Tibial nerve (tissue), 4 donors: ENCODE measurements around the gene DGUOK. TPM values are rescaled to one million over a fixed set of nuclear protein-coding genes. Genes with fewer than 3 reads are reported as not detected.
A peak's percentile ranks its signal among the peaks of the same experiment; 100 is the strongest.
"Not testable (repeated sequence)": the region's sequence is repeated elsewhere in the genome, so short reads cannot be mapped to it uniquely, and the experiment has no call there.

Experiments used
- DNase-seq, 2 donors: peaks; one replicate each; pipeline ENCODE4 v3.0.0-alpha.2; 2019; ENCODE audit warnings: low spot score in 2 of 2
- H3K27ac ChIP-seq, 4 donors: fragments of 200-600 bp; sonication (generic) in 3 of 4; one replicate each; pipeline ENCODE4 v1.5.1; 2017 to 2019; ENCODE audit warnings: mild to moderate bottlenecking in 1 of 4
- H3K27me3 ChIP-seq, 2 donors: fragments of 200-600 bp; sonication (generic) in 1 of 2; one replicate each; pipeline versions ENCODE4 v1.5.1 to v1.6.0; 2017 to 2019
- H3K36me3 ChIP-seq, 3 donors: fragments of 200-600 bp; sonication (generic); one replicate each; pipeline ENCODE4 v1.5.1; 2018 to 2019
- H3K4me1 ChIP-seq, 4 donors: fragments of 200-600 bp; sonication (generic) in 3 of 4; one replicate each; pipeline ENCODE4 v1.5.1; 2017 to 2019
- H3K4me3 ChIP-seq, 4 donors: fragments of 200-600 bp; sonication (generic) in 3 of 4; one replicate each; pipeline ENCODE4 v1.5.1; 2017 to 2019; ENCODE audit warnings: mild to moderate bottlenecking in 1 of 4, moderate library complexity in 1 of 4
- H3K9me3 ChIP-seq, 4 donors: fragments of 200-600 bp; sonication (generic) in 3 of 4; one replicate each; pipeline ENCODE4 v1.5.1; 2017 to 2019
- EP300 ChIP-seq, 2 donors: sonication (generic); formaldehyde crosslinking; IDR thresholded peaks; one replicate each; pipeline ENCODE4 v1.6.1; 2017; ENCODE audit warnings: antibody characterized with exemption in 2 of 2, mild to moderate bottlenecking in 1 of 2
- POLR2A ChIP-seq, 2 donors: fragments of 450-650 bp; IDR thresholded peaks; one replicate each; pipeline ENCODE4 v1.6.1; 2017; ENCODE audit warnings: antibody characterized with exemption in 2 of 2, mild to moderate bottlenecking in 2 of 2, moderate library complexity in 2 of 2
- WGBS, 2 donors: methylation state at CpG; one replicate each; pipeline ENCODE4 v1.1.5; 2018; 5-methylcytosine and 5-hydroxymethylcytosine counted together
- total RNA-seq, 4 donors: library from RNA; depleted of rRNA; stranded (reverse); fragments of >200 nt; gene quantifications; one replicate each; pipeline ENCODE4 v1.1.0, GENCODE V29; 2016
- TF ChIP-seq, protein P1 (sequence below), 5 experiments: fragments of 200-600 bp in 3 of 5; fragments of 450-650 bp in 2 of 5; sonication (generic) in 3 of 5; IDR thresholded peaks; one replicate each; pipeline ENCODE4 v1.5.1; 2016 to 2019; ENCODE audit warnings: antibody characterized with exemption in 5 of 5, mild to moderate bottlenecking in 3 of 5, moderate library complexity in 2 of 5

The DGUOK gene
- total RNA-seq = 10 to 100 TPM; 36.9 to 63.9 (median 44.0) TPM

DNA sequence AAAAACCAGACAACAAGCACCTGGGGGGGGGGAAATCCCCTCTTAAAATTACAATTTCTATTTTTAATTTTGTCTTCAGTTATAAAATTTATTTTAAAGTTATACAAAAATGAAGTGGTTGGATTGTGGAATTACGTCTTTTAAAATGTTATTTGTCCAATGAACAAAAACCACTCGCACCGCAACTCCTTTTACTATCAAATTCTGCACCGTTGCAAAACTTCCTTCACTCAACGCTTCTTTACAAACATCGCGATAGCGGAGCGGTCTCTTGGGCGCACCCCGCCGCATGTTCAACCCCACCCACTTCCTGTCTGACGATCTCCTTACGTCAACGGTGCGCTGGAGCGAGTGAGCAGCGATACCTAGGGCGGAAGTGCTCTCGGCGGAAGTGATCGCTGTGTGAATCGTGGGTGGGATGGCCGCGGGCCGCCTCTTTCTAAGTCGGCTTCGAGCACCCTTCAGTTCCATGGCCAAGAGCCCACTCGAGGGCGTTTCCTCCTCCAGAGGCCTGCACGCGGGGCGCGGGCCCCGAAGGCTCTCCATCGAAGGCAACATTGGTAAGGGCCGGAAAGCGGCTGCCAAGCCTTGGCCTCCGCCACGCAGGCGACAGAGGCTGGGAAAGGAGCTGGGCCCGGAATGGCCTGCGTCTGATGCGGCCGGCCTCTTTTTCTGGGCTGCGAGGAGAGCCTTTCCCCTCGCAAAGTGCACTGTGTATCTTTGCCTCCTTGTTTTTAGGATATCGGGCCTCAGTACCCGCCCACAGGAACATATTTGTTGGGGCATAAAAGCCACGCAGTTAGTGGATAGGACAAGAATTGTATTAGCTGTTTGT is at the start of gene DGUOK:
Gene DGUOK (plus strand): TSS at position 388 of the 835 bp plus-strand sequence. CDS start 31 bp downstream, at position 419.
- 0 to 1% methylated on average over 44 to 49 of the region's 50 CpGs for WGBS, 2 donors
- Histone ChIP-seq H3K9me3 (no peaks in the 10 kb centered on the region), H3K4me1 (peaks cover 0 to 47% (median 22%) of the 10 kb centered on the region in 4 donors), H3K4me3 (peak within 1 kb of the TSS; percentile 64 to 88 (median 74)), H3K27ac (peak within 1 kb of the TSS; percentile 88 to 98 (median 95)), H3K36me3 (no peaks in the 10 kb centered on the region), H3K27me3 (no peaks in the 10 kb centered on the region)
- TF ChIP-seq, protein P1, sequence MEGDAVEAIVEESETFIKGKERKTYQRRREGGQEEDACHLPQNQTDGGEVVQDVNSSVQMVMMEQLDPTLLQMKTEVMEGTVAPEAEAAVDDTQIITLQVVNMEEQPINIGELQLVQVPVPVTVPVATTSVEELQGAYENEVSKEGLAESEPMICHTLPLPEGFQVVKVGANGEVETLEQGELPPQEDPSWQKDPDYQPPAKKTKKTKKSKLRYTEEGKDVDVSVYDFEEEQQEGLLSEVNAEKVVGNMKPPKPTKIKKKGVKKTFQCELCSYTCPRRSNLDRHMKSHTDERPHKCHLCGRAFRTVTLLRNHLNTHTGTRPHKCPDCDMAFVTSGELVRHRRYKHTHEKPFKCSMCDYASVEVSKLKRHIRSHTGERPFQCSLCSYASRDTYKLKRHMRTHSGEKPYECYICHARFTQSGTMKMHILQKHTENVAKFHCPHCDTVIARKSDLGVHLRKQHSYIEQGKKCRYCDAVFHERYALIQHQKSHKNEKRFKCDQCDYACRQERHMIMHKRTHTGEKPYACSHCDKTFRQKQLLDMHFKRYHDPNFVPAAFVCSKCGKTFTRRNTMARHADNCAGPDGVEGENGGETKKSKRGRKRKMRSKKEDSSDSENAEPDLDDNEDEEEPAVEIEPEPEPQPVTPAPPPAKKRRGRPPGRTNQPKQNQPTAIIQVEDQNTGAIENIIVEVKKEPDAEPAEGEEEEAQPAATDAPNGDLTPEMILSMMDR (IDR thresholded peaks at IDR 0.05) = peak in 1 of 5 experiments; percentile 34
- TF ChIP-seq EP300 (IDR thresholded peaks at IDR 0.05) (peak; percentile 96 to 99), POLR2A (IDR thresholded peaks at IDR 0.05) (peak; percentile 87 to 95)
- DNase-seq = peak; percentile 96 to 99

DNA sequence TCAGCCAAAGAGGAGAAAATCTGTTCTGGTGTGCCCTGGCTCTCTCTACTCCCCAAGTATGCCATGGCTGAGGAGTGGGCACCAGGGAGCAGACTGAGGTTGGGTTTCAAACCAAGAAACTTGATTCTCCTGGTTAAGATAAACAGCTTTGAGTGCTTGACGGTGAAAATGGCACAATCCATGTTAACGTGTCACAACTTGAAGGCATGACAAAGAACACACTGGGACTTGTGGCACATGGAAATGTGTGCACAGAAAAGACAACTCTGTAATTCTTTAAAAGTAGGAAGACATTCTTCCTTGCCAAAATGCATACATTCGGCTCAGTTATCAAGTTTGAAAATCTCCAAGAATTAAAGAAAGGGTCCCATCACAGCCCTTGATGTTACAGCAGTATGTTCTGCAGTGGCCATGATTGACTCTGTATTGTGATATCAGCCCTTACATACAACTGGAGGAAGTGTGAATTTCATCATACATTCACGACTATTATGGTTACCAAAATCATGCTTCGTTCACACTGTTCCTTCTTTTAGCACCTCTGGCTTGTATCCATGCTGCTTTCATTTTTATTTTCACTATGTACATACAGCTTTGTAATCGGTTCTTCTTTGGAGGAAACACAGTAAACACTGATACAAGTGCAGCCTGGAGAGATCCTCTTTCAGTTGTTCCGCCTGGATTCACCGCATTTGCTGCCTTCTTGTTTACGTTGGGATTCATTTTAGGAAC is 49.4 kb upstream of the DGUOK start:
- Histone ChIP-seq H3K4me3 (no peak overlapping the region), H3K9me3 (no peaks in the 10 kb centered on the region), H3K36me3 (peaks cover 0 to 2% (median 0%) of the 10 kb centered on the region in 3 donors), H3K4me1 (no peaks in the 10 kb centered on the region), H3K27me3 (no peaks in the 10 kb centered on the region), H3K27ac (no peak overlapping the region)
- 70 to 72% methylated on average over 9 of the region's 9 CpGs for WGBS, 2 donors
- no peak for DNase-seq
- peak in 1 of 2 donors; percentile 23 for TF ChIP-seq EP300 (IDR thresholded peaks at IDR 0.05)
- TF ChIP-seq, protein P1 (IDR thresholded peaks at IDR 0.05) = no peak

DNA sequence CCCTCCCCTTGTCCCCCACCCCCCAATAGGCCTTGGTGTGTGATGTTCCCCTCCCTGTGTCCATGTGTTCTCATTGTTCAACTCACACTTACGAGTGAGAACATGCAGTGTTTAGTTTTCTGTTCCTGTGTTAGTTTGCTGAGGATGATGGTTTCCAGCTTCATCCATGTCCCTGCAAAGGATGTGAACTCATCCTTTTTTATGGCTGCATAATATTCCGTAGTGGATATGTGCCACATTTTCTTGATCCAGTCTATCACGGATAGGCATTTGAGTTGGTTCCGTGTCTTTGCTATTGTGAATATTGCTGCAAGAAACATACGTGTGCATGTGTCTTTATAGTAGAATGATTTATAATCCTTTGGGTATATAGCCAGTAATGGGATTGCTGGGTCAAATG is 48.7 kb upstream of the DGUOK start:
- 91% methylated on average over 5 of the region's 5 CpGs for WGBS, 2 donors
- not testable (repeated sequence) for H3K4me3 ChIP-seq

DNA sequence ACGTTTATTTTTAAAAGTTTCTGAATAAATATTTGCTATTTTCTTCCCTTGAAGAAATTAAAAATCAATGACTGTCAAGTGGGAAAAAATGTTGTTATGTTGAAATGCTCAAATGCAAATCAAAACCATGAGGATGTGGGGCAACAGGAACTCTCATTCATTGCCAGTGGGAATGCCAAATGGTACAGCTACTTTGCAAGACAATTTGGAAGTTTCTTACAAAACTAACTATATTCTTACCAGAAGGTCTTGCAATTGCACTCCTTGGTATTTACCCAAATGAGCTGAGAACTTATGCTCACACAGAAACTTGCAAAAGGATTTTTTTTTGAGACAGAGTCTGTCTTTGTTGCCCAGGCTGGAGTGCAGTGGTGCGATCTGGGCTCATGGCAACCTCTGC is 41.3 kb upstream of the DGUOK start:
- TF ChIP-seq POLR2A (IDR thresholded peaks at IDR 0.05) = no peak
- TF ChIP-seq, protein P1 (IDR thresholded peaks at IDR 0.05) = no peak
- TF ChIP-seq EP300 (IDR thresholded peaks at IDR 0.05) = no peak
- H3K4me1 ChIP-seq = no peaks in the 10 kb centered on the region
- no peak overlapping the region for H3K4me3 ChIP-seq
- 44 to 54% methylated on average over 2 of the region's 2 CpGs for WGBS, 2 donors
- no peaks in the 10 kb centered on the region for H3K36me3 ChIP-seq
- DNase-seq = no peak
- no peak overlapping the region for H3K27ac ChIP-seq
- no peaks in the 10 kb centered on the region for H3K9me3 ChIP-seq
- peaks cover 0 to 4% of the 10 kb centered on the region in 2 donors for H3K27me3 ChIP-seq

More for the DNA sequence above, 48.7 kb upstream of the DGUOK start:
- not testable (repeated sequence) for H3K27ac ChIP-seq, H3K36me3 ChIP-seq, H3K4me1 ChIP-seq, H3K9me3 ChIP-seq, DNase-seq, H3K27me3 ChIP-seq

DNA sequence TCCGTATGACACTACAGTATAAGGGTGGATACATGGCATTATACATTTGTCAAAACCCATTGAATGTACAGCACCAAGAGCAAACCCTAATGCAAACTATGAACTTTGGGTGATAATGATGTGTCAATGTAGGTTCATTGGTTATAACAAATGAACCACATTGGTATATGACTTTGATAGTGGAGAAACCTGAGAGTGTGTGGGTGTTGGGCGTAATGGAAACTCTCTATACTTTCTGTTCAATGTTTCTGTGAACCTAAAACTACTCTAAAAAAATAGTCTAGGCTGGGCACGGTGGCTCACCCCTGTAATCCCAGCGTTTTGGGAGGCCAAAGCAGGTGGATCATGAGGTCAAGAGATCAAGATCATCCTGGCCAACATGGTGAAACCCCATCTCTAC is 40.3 kb upstream of the DGUOK start:
- no peak for DNase-seq
- TF ChIP-seq EP300 (IDR thresholded peaks at IDR 0.05) = no peak
- TF ChIP-seq POLR2A (IDR thresholded peaks at IDR 0.05) = no peak
- TF ChIP-seq, protein P1 (IDR thresholded peaks at IDR 0.05) = no peak
- peaks cover 0 to 4% of the 10 kb centered on the region in 2 donors for H3K27me3 ChIP-seq
- whole genome bisulfite sequencing, 2 donors = 85 to 86% methylated on average over 4 of the region's 4 CpGs
- H3K4me1 ChIP-seq = no peaks in the 10 kb centered on the region
- no peak overlapping the region for H3K4me3 ChIP-seq
- no peaks in the 10 kb centered on the region for H3K36me3 ChIP-seq
- no peak overlapping the region for H3K27ac ChIP-seq
- no peaks in the 10 kb centered on the region for H3K9me3 ChIP-seq

DNA sequence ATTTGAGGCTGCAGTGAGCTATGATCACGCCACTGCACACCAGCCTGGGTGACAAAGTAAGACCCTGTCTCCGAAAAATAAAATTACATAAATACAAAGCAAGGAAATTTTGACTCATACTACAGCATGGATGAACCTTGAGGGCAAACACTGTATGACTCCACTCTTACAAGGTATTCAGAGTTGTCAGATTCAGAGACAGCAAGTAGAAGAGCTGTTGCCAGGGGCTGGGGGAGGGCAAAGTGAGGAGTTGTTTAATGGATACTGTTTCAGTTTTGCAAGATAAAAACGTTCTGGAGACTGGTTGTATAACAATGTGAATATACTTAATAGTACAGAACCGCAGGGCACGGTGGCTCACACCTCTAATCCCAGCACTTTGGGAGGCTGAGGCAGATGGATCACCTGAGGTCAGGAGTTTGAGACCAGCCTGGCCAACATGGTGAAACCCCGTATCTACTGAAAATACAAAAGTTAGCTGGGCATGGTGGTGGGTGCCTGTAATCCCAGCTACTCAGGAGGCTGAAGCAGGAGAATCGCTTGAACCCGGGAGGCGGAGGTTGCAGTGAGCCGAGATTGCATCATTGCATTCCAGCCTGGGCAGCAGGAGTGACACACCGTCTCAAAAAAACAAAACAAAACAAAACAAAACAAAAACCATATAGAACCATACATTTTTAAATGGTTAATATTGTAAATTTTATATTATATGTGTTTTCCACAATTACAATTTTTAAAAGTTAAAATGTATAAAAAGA is 38.9 kb upstream of the DGUOK start:
- H3K4me3 ChIP-seq, H3K9me3 ChIP-seq, H3K4me1 ChIP-seq, DNase-seq, H3K27me3 ChIP-seq, H3K36me3 ChIP-seq: not testable (repeated sequence)
- H3K27ac ChIP-seq = peak overlapping the region in 1 of 4 donors; percentile 57
- WGBS, 2 donors = 76 to 83% methylated on average over 11 of the region's 11 CpGs
